ENCODE data around the gene TARS3.

DNA sequence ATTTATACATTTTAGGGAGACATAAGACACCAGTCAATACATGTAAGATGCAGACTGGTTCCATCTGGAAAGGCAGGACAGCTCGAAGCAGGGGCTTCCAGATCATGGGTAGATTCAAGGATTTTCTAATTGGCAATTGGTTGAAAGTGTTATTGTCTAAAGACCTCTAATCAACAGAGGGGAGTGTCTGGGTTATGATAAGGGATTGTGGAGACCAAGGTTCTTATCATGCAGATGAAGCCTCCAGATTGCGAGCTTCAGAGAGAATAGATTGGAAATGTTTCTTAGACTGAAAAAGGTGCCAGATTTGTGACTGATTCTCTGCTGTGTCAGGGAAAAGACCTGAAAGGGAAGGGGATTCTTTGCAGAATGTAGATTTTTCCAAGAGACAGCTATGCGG lies 87.2 kb downstream of the TARS3 start:
- TF ChIP-seq, protein P1, sequence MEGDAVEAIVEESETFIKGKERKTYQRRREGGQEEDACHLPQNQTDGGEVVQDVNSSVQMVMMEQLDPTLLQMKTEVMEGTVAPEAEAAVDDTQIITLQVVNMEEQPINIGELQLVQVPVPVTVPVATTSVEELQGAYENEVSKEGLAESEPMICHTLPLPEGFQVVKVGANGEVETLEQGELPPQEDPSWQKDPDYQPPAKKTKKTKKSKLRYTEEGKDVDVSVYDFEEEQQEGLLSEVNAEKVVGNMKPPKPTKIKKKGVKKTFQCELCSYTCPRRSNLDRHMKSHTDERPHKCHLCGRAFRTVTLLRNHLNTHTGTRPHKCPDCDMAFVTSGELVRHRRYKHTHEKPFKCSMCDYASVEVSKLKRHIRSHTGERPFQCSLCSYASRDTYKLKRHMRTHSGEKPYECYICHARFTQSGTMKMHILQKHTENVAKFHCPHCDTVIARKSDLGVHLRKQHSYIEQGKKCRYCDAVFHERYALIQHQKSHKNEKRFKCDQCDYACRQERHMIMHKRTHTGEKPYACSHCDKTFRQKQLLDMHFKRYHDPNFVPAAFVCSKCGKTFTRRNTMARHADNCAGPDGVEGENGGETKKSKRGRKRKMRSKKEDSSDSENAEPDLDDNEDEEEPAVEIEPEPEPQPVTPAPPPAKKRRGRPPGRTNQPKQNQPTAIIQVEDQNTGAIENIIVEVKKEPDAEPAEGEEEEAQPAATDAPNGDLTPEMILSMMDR (IDR thresholded peaks at IDR 0.05 in 8 of 11, conservative IDR thresholded peaks at IDR 0.05 in 3 of 11), result no peak
- TF ChIP-seq POLR2A (IDR thresholded peaks at IDR 0.05), result no peak
